Fibroblast of the aortic adventitia (primary cell): ENCODE data around the gene CSF3. TPM values are rescaled to one million over a fixed set of nuclear protein-coding genes. Genes with fewer than 3 reads are reported as not detected.

ENCODE experiments used
- DNase-seq: peaks from one replicate; pipeline ENCODE4 v3.0.0-alpha.2; 2010; ENCODE audit warnings: low read depth
- H3K4me3 ChIP-seq: 2 replicates; pipeline ENCODE4 v1.5.1; 2011; ENCODE audit warnings: low read depth, mild to moderate bottlenecking, control low read depth, low read length, moderate library complexity
- CTCF ChIP-seq: IDR thresholded peaks from 2 replicates; pipeline ENCODE4 v1.5.1; 2011; ENCODE audit warnings: mild to moderate bottlenecking, low read length, control low read depth, inconsistent platforms; ENCODE audit not compliant: insufficient read depth
- total RNA-seq: library from RNA; depleted of rRNA; stranded (reverse); fragments of >200 nt; gene quantifications from 2 replicates; pipeline ENCODE4 v1.2.3, GENCODE V29; 2012; ENCODE audit warnings: low replicate concordance

CSF3 gene
- total RNA-seq, 1 donor, result not detected

- H3K4me3 ChIP-seq, result no peak overlapping the region
- peak; percentile 81 for TF ChIP-seq CTCF
- peak; percentile 85 for DNase-seq
These were observed 23.8 kb downstream of the CSF3 start for GRCh38 chr17:40038882-40039513.

GRCh38 chr17:40041196-40041595 lies 26.0 kb downstream of the CSF3 start:
- TF ChIP-seq CTCF, result no peak
- DNase-seq, result no peak
- no peak overlapping the region for H3K4me3 ChIP-seq

- no peak for DNase-seq
- TF ChIP-seq CTCF, result no peak
These were observed 41.3 kb downstream of the CSF3 start for GRCh38 chr17:40056379-40057015.

GRCh38 chr17:40058186-40058784 lies 43.0 kb downstream of the CSF3 start:
- DNase-seq, result peak; percentile 75
- no peak overlapping the region for H3K4me3 ChIP-seq
- no peak for TF ChIP-seq CTCF

More at GRCh38 chr17:40056379-40057015, 41.3 kb downstream of the CSF3 start:
- no peak overlapping the region for H3K4me3 ChIP-seq

GRCh38 chr17:40058865-40059264 lies 43.6 kb downstream of the CSF3 start:
- H3K4me3 ChIP-seq, result no peak overlapping the region
- no peak for DNase-seq
- no peak for TF ChIP-seq CTCF

GRCh38 chr17:40059729-40060475 lies 44.7 kb downstream of the CSF3 start:
- no peak for DNase-seq
- no peak for TF ChIP-seq CTCF
- H3K4me3 ChIP-seq, result no peak overlapping the region
